A673 (cell line): Measurements from ENCODE around the gene GCAT. TPM values are rescaled to one million over a fixed set of nuclear protein-coding genes. Genes with fewer than 3 reads are reported as not detected.
A peak's percentile ranks its signal among the peaks of the same experiment; 100 is the strongest.

Source experiments
- Bru-seq: library from RNA; stranded (reverse); fragments of 400-500 nt; gene quantifications from one replicate; lab custom pipeline; 2021; lab: Mats Ljungman, UMichigan
- BruChase-seq, 2 experiments: library from RNA; stranded (reverse); fragments of 400-500 nt; gene quantifications; one replicate each; lab custom pipeline; 2021; lab: Mats Ljungman, UMichigan
- BruUV-seq: library from RNA; stranded (reverse); fragments of 400-500 nt; replicated peaks from 2 replicates; lab custom pipeline; 2021; lab: Mats Ljungman, UMichigan
- CTCF ChIA-PET: fragments of 300-600 bp; sonication (Branson Sonifier 250); formaldehyde crosslinking; loops from one replicate; lab custom pipeline; 2022; ENCODE audit warnings: antibody characterized with exemption; lab: Charles Lee
- POLR2A ChIA-PET: fragments of 300-600 bp; sonication (Branson Sonifier 250); formaldehyde crosslinking; loops from one replicate; lab custom pipeline; 2022; ENCODE audit warnings: antibody characterized with exemption; ENCODE audit not compliant: low non-redundant PET; lab: Charles Lee
- DNase-seq: peaks from one replicate; pipeline ENCODE4 v3.0.0-alpha.2; 2015; ENCODE audit warnings: low spot score
- H3K27ac ChIP-seq: fragments of 200-600 bp; sonication (generic); 2 replicates; pipeline ENCODE4 v1.5.1; 2016; ENCODE audit warnings: mixed run types, low read depth, mild to moderate bottlenecking, mixed read lengths, antibody characterized with exemption, low read length; ENCODE audit not compliant: poor library complexity, severe bottlenecking
- H3K27me3 ChIP-seq: fragments of 200-600 bp; sonication (generic); replicated peaks from 2 replicates; pipeline ENCODE4 v1.6.1; 2017; ENCODE audit warnings: mixed run types, low read depth, mild to moderate bottlenecking, mixed read lengths, antibody characterized with exemption, low read length; ENCODE audit not compliant: insufficient read depth, poor library complexity
- H3K36me3 ChIP-seq: fragments of 200-600 bp; sonication (generic); 2 replicates; pipeline ENCODE4 v1.6.1; 2016; ENCODE audit warnings: mixed run types, mild to moderate bottlenecking, mixed read lengths, antibody characterized with exemption, low read length; ENCODE audit not compliant: insufficient read depth, poor library complexity, severe bottlenecking
- H3K4me1 ChIP-seq: fragments of 200-600 bp; sonication (generic); 2 replicates; pipeline ENCODE4 v1.6.1; 2017; ENCODE audit warnings: mixed run types, mild to moderate bottlenecking, mixed read lengths, antibody characterized with exemption, low read length; ENCODE audit not compliant: insufficient read depth, poor library complexity, severe bottlenecking
- H3K4me3 ChIP-seq: fragments of 200-600 bp; sonication (generic); 2 replicates; pipeline ENCODE4 v1.5.1; 2016; ENCODE audit warnings: low read depth, mixed run types, mild to moderate bottlenecking, mixed read lengths, low read length; ENCODE audit not compliant: poor library complexity, severe bottlenecking
- H3K9me3 ChIP-seq: fragments of 200-600 bp; sonication (generic); 2 replicates; pipeline ENCODE4 v1.6.1; 2016; ENCODE audit warnings: mixed run types, low read depth, mild to moderate bottlenecking, mixed read lengths, antibody characterized with exemption, low read length; ENCODE audit not compliant: poor library complexity, severe bottlenecking
- EZH2 ChIP-seq: fragments of 200-600 bp; sonication (generic); IDR thresholded peaks from 2 replicates; pipeline ENCODE4 v1.6.1; 2017; ENCODE audit warnings: borderline replicate concordance, low read depth, mild to moderate bottlenecking, mixed read lengths, antibody characterized with exemption, low read length; ENCODE audit not compliant: poor library complexity, severe bottlenecking
- intact Hi-C: fragments of 100-400 bp; cut with micrococcal nuclease; formaldehyde crosslinking; loops from one replicate; pipeline ENCODE4 v1.10.0; 2022; ENCODE audit not compliant: unreplicated experiment
- long read RNA-seq: library from polyadenylated mRNA; stranded (forward); transcript quantifications from one replicate; pipeline ENCODE4 v2.0.0, GENCODE V29; 2022
- total RNA-seq: library from RNA; stranded (reverse); gene quantifications from 2 replicates; pipeline ENCODE4 v1.2.3, GENCODE V29; 2021
- TF ChIP-seq, protein P1 (sequence below): fragments of 300-800, 200-600 bp; sonication (generic); conservative IDR thresholded peaks from 2 replicates; pipeline ENCODE4 v1.5.1; 2017; ENCODE audit warnings: low read depth, mild to moderate bottlenecking, antibody characterized with exemption, low read length, moderate library complexity, mixed read lengths

GCAT gene
- total RNA-seq (21.4 and 28.5 TPM in 2 replicates), Bru-seq, nascent RNA (percentile 50 among the genes with signal in this experiment), BruChase-seq, experiment 1, labeled RNA remaining after a 2-hour chase (percentile 49 among the genes with signal in this experiment), BruChase-seq, experiment 2, labeled RNA remaining after a 6-hour chase (percentile 55 among the genes with signal in this experiment)
- long read RNA-seq, transcript GCAT-201 (9 exons, 1,497 nt), result major isoform, 57 of 103 reads
- long read RNA-seq, partial matches to known transcripts, result 12 of 103 reads
- long read RNA-seq, other reads (novel, unspliced or antisense), result 31 of 103 reads

DNA sequence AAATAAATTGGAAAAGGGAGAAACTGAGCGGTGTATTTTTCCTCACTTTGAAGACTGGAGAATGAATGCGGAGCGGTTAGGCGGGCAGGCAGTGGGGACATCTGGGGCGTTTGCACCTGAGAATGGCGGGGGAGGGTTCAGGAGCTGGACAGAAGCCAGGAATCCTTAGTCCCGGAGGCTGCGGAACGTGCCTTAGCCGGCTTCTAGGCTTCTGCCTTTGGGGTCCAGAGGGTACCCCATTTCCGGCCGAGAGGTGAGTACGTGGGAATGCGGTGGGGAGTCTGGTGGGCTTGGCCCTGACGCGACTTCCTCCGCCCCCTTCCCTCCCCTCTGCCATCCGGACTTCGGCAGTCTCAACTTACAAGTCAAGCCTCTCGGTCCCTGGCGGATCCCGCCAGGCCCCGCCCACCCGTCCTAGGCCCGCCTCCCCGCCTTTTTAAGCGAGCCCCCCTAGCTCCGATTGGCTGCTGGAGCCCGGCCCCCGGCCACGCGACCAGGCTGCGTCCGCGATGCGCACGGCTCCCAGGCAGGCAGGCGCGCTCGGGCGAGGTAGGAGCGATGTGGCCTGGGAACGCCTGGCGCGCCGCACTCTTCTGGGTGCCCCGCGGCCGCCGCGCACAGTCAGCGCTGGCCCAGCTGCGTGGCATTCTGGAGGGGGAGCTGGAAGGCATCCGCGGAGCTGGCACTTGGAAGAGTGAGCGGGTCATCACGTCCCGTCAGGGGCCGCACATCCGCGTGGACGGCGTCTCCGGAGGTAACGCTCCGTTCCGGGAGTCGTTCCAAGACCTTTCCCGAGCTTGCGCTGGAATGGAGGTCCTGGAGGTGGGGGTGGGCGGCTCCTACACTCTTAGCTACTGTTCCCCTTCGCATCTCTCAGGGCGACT lies at the start of gene GCAT:
Gene GCAT (plus strand): TSS at position 525 of the 884 bp plus-strand sequence. CDS start 34 bp downstream, at position 559.
- H3K4me1 ChIP-seq, result peaks cover 31% of the 10 kb centered on the region
- intact Hi-C loops, result no loop called here
- H3K27me3 ChIP-seq, result no peaks in the 10 kb centered on the region
- BruUV-seq, result no TSS peak
- DNase-seq, result peak; percentile 98
- H3K4me3 ChIP-seq, result peak within 1 kb of the TSS; percentile 77
- CTCF ChIA-PET, result interaction anchor here (0.6 to 0.9 kb wide), 5 partner anchors 10 to 763 kb away, joined by 3 to 7 read pairs (median 4); no protein-coding TSS in a partner anchor
- TF ChIP-seq, protein P1, sequence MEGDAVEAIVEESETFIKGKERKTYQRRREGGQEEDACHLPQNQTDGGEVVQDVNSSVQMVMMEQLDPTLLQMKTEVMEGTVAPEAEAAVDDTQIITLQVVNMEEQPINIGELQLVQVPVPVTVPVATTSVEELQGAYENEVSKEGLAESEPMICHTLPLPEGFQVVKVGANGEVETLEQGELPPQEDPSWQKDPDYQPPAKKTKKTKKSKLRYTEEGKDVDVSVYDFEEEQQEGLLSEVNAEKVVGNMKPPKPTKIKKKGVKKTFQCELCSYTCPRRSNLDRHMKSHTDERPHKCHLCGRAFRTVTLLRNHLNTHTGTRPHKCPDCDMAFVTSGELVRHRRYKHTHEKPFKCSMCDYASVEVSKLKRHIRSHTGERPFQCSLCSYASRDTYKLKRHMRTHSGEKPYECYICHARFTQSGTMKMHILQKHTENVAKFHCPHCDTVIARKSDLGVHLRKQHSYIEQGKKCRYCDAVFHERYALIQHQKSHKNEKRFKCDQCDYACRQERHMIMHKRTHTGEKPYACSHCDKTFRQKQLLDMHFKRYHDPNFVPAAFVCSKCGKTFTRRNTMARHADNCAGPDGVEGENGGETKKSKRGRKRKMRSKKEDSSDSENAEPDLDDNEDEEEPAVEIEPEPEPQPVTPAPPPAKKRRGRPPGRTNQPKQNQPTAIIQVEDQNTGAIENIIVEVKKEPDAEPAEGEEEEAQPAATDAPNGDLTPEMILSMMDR, result no peak
- no peak for TF ChIP-seq EZH2
- POLR2A ChIA-PET, result interaction anchor here (0.6 to 0.7 kb wide), 2 partner anchors 11 to 16 kb away, joined by 3 to 5 read pairs; no protein-coding TSS in a partner anchor
- peak within 1 kb of the TSS; percentile 67 for H3K27ac ChIP-seq
- no peaks in the 10 kb centered on the region for H3K36me3 ChIP-seq
- H3K9me3 ChIP-seq, result no peaks in the 10 kb centered on the region

DNA sequence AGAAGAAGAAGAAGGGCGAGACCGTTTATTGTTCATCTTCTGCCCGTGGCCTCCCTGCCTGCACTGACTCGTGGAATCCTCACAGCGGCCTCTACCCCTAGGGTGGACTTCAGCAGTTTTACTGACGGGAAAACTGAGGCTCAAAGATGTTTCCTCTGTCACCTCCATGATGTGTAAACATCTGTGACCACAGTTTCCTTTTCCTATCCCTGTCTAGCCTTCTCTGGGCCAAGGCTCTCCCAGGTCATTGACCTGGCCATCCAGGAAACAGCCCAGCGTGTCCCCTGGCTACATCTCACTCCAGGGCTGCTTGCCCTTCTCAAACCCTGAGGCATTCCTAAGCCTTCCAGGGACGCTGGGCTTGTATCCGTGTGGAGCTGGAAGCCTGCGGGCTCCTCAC lies 49.0 kb upstream of the GCAT start:
- Histone ChIP-seq H3K36me3 (peaks cover 40% of the 10 kb centered on the region), H3K9me3 (no peaks in the 10 kb centered on the region), H3K4me1 (no peaks in the 10 kb centered on the region), H3K4me3 (no peak overlapping the region), H3K27ac (no peak overlapping the region), H3K27me3 (no peaks in the 10 kb centered on the region)
- no TSS peak for BruUV-seq
- TF ChIP-seq EZH2, result no peak
- TF ChIP-seq, protein P1, result no peak
- CTCF ChIA-PET, result no interaction called here
- intact Hi-C loops, result no loop called here
- no peak for DNase-seq
- POLR2A ChIA-PET, result no interaction called here

DNA sequence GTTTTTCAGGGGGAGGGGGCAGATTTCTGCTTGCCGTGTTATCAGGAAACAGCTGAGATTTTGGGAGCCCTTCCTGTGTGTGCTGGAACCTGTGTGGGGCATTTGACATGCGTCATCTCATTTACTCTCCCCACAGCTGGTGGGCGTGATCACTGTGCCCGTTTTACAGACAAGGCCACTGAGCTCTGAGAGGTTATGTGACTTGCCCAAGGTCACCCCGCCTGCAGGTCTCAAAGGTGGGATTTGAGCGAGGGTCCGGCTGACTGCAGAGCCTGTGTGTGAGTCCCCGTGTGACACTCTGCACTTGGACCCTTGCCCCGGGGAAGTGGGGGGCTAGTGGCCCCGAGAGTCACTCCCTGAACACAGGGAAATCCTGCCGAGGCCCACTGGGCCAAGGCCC lies 48.5 kb upstream of the GCAT start:
- no peak overlapping the region for H3K27ac ChIP-seq
- H3K27me3 ChIP-seq, result no peaks in the 10 kb centered on the region
- H3K4me3 ChIP-seq, result no peak overlapping the region
- no peak for DNase-seq
- ChIA-PET POLR2A (no interaction called here), CTCF (no interaction called here)
- no peak for TF ChIP-seq EZH2
- TF ChIP-seq, protein P1, result no peak
- H3K4me1 ChIP-seq, result no peaks in the 10 kb centered on the region
- BruUV-seq, result no TSS peak
- no peaks in the 10 kb centered on the region for H3K9me3 ChIP-seq
- peaks cover 40% of the 10 kb centered on the region for H3K36me3 ChIP-seq
- intact Hi-C loops, result no loop called here
